Activated gamma-delta T cell treated with anti-CD3 and anti-CD28 coated beads, Interleukin-2, amount 50 U/mL, for 16 hours (primary cell): ENCODE data around the gene SP140.
"Not testable (repeated sequence)": the region's sequence is repeated elsewhere in the genome, so short reads cannot be mapped to it uniquely, and the experiment has no call there.

Experiments used
- DNase-seq: peaks from one replicate; pipeline ENCODE4 v3.0.0-alpha.2; 2020; ENCODE audit warnings: low read depth

Gene SP140

GRCh38 chr2:230225486-230225885 lies at the start of gene SP140:
Gene SP140 (plus strand): TSS chr2:230225736. CDS start chr2:230225845, 109 bp downstream.
- DNase-seq = peak; percentile 57

DNA sequence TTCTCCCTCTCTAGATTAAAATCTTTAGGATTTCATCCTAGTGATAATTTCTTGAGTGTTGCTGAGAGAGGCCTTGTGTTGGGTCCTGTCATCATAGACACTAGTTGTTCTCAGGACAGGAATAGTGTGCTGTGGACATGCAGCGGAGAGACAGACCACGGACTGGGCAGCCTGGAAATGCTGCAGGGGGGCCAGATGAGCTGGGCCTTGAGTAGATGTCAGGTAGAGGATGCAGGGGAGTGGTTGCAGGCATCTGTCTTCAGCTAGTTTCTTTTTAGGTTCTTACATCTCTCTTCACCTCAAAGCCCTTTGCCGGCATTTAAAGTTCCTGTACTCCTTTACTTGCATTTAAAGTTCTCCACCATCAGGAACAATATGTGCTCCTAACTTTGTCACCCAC lies 48.5 kb upstream of the SP140 start:
- no peak for DNase-seq

DNA sequence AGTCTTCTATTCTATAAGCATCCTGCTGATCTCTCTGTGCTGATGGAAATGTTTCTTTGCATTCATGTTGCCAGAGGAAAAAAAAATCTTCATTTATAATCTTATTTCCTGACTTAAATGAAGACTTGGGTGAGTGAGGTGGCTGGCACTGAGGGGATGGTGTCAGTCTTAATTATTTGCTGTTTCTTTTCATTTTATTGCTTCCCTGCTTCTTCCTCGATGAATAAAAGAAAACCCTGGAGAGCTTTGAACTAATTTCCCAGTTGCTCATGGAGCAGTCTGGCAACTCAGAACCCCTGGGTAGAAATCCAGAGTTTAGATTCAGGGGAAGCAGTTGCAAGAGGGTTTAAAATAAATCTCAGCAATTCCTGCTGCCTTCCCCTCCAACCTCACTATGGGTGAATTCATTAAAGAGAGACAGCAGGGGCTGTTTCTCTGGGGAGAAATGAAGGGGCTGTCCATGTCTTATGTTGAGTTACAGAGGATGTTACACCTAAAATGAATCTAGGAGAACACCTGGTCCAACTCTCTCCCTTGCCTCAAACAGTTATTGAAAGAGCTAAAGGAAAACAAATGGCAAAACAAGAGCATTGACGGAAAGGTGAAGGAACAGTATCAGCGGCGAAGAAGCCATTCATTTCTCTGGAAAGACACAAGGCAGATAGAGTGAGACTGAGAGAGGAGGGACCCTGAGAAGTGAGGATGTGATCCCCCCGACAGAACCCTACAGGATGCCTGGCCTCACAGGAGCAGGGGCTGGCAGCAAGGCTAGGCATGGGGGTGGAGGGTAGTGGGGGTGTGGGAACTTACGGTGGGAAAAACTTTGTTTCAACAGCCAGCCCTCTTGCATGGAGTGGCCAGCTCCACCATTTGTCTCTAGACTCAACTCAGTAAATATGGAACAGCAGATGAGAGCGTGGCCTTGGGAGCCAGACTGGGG lies 46.7 kb upstream of the SP140 start:
- DNase-seq = no peak

DNA sequence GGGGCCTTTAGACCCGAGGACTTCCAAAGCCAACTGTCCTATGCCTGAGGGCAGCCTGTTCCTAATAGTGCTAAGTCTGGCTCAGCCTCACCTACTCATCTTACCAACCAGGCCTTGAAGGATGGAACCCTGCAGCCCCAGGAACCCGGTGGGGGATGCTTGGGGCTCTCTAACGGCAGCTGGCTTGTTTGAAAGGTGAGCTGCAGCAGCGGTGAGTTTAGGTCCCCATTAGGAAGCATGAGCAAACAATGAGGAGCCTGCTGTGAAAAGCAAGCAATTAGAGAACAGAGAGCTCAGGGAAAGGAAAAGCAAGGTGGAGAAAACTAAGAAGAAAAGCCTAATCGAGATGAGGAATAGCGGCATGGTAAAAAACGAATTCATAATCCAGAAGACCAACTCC lies 45.6 kb upstream of the SP140 start:
- DNase-seq = no peak

DNA sequence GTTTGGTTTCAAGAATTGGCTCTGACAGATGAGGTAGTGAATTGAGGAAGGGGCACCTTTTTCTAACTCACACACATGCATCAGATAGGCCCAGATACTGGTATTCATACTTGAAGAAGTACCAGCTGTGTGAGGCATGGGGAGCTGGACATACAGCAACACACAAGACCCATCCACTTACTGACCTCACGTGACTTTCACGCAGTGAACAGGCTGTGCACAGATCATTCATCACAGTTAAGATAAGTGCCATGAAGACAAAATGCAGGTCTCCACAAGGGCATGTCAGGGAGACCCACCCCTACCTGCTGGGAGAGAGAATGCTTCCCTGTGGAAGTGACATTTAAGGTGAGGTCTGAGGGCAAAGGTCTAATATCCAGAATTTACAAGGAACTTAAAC lies 44.3 kb upstream of the SP140 start:
- no peak for DNase-seq

- no peak for DNase-seq
Observed at GRCh38 chr2:230184727-230185578, 40.6 kb upstream of the SP140 start.

DNA sequence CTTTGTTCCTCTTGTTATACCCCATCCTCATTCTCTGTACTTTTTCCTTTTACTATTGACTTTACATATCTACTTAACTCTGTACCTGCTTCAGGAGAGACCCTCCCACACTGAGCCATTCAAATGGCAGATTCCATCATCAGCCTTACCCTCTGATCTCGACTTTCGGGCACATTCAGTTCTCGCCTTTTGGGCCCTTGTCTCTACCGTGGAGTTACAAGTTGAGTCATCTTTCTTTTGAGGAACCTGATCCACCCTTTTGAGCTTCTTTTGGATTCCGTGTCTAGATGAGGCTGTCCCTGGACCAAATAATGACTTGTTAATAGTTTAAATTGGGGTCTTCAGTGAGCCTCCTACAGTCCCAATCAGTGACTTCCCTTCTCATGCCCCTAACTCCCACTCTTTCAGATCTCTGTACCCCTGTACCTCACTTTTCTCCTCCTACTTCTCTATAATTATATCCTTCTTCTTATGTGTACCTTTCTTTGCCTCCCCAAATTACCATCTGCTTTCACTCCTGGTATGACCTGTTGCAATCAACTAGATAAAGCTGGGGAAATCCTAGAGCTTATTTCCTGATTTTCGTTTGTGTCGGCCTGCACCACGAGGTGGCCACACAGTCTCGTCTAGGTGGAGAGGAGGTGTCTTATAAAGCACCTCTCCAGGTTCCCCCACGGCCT lies 23.0 kb upstream of the SP140 start:
- no peak for DNase-seq

GRCh38 chr2:230203110-230203676 lies 22.3 kb upstream of the SP140 start:
- no peak for DNase-seq

- no peak for DNase-seq
Observed at GRCh38 chr2:230205034-230205433, 20.5 kb upstream of the SP140 start.

- no peak for DNase-seq
Observed at GRCh38 chr2:230205721-230206120, 19.8 kb upstream of the SP140 start.

DNA sequence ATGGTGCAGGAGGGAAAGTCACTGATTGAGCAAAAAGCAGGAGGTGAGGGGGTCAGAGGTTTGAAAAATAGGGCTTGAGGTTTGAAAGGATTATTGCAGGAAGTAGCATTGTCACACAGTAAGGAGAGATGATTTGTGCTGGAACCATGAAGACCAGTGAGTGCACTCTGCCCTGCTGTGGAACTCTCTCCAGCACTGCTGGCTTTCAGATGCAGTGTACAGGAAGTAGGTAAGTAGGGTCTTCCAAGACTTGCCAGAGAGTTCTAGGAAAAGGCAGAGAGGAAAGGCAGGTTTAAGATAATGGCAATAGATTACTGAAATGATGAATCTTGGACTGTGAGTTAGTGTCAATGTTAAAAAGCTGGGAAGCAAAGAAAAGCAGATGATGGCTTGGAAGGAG lies 17.0 kb upstream of the SP140 start:
- DNase-seq = no peak

DNA sequence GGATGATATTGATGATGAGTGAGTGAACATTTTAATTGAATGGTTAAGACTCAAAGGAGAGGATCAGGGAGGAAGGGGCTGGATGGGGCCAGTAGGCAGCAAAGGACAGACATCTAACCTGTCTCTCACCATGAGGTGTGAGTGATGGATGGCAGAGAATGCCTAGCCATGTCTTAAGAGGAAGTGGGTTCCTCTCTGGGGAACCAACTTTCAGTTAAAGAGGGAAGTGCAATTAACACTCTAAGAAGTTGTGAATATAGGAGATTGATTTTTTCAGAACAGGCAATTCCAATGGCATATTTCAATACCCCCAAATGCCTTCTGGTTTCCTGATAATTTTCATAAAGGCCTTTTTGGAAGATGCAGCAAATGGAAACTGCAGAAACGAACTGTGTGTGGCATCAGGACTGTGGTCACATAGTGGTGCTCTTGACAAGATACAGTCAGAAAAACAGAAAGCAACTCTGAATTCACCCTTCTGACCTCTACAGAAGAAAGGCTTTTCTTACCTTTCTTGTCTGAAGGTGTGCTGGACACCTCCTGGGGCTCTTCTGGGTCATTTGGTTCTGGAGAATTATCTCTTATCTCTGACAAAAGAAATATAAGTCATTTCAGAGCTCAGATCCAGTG lies 16.0 kb upstream of the SP140 start:
- DNase-seq = no peak

- no peak for DNase-seq
Observed at GRCh38 chr2:230216489-230216888, 9.0 kb upstream of the SP140 start.

GRCh38 chr2:230217424-230217823 lies 8.1 kb upstream of the SP140 start:
- no peak for DNase-seq

GRCh38 chr2:230218421-230218820 lies 7.1 kb upstream of the SP140 start:
- no peak for DNase-seq

GRCh38 chr2:230219419-230220331 lies 5.9 kb upstream of the SP140 start, which contains the start of gene SP110:
Gene SP110 (minus strand): TSS chr2:230219984. CDS start chr2:230216927, 3,057 bp downstream.
- peak; percentile 61 for DNase-seq

- no peak for DNase-seq
Observed at GRCh38 chr2:230220347-230220969, 5.1 kb upstream of the SP140 start.

DNA sequence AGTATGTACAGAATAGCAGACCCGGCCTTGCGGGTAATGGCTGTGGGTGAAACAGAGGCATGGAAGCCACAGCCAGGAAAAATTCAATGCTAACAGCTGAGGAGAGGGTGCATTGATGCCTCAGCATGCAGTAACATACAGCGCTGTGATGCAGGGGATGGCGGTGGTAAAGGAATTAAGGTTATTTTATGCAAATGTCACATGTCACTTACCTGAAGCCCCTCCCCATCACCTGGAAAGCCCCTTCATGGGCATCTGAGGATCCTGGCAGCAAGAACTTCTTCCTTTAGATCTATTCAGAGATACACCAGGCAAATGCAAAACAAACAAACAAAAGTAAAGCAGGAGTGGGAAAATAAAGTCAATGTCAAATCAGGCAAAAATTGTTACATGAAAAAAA lies 4.0 kb upstream of the SP140 start:
- no peak for DNase-seq

DNA sequence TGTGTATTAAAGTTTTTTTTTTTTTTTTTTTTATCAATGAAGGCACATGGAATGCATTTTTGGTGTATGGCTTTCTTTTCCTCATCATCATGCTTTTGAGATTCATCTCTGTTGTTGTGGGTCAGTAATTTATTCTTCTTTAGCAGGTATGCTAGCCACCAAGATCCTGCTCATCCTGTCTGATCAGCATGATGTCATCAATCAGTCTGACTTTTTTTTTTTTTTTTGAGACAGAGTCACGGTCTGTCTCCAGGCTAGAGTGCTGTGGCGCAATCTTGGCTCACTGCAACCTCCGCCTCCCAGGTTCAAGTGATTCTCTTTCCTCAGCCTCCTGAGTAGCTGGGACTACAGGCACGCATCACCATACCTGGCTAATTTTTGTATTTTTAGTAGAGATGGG lies 2.7 kb upstream of the SP140 start:
- DNase-seq = not testable (repeated sequence)

DNA sequence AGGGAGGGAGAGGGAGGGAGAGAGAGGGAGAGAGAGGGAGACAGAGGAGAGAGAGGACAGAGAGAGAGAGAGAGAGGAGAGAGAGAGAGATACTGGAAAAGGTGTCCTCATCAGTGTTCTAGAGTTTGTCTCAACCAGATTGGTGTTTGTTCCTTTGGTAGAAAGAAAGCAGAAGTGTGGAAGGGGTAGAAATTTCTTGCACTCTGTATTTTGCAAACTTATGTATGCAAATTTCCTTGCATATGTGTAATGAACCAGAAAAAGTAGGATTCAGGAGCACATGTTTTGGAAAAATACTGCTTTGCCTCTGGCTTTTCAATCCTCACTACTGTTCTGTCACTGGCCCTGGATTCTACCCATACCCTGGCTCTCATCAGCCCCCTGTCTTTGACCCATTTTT lies 1.1 kb upstream of the SP140 start:
- no peak for DNase-seq
